AG09319 (cell line): ENCODE measurements around the gene BTBD9.

Source experiments
- DNase-seq: peaks from one replicate; pipeline ENCODE4 v3.0.0-alpha.2; 2010; ENCODE audit warnings: low read depth; ENCODE audit errors: extremely low read depth
- CTCF ChIP-seq: IDR thresholded peaks from 2 replicates; pipeline ENCODE4 v1.5.1; 2011; ENCODE audit warnings: low read depth, mild to moderate bottlenecking, inconsistent platforms, low read length, moderate library complexity

The BTBD9 gene

GRCh38 chr6:38391206-38391605 is 248.5 kb downstream of the BTBD9 start:
- no peak for TF ChIP-seq CTCF
- DNase-seq: no peak

GRCh38 chr6:38389875-38390274 is 249.9 kb downstream of the BTBD9 start:
- no peak for DNase-seq
- TF ChIP-seq CTCF: no peak

GRCh38 chr6:38387971-38388370 is 251.8 kb downstream of the BTBD9 start:
- DNase-seq: peak; percentile 88

GRCh38 chr6:38387461-38387860 is 252.3 kb downstream of the BTBD9 start:
- DNase-seq: no peak
- no peak for TF ChIP-seq CTCF

More at GRCh38 chr6:38387971-38388370, 251.8 kb downstream of the BTBD9 start:
- no peak for TF ChIP-seq CTCF

- DNase-seq: no peak
- TF ChIP-seq CTCF: no peak
Measured at GRCh38 chr6:38378801-38379200, 260.9 kb downstream of the BTBD9 start.

- no peak for TF ChIP-seq CTCF
- DNase-seq: no peak
Measured at GRCh38 chr6:38375937-38376336, 263.8 kb downstream of the BTBD9 start.

- TF ChIP-seq CTCF: no peak
- no peak for DNase-seq
Measured at GRCh38 chr6:38375341-38375740, 264.4 kb downstream of the BTBD9 start.
